HG03432 (cell line): Measurements from ENCODE around the gene FHOD1.

Source experiments
- ATAC-seq: cut with Tn5 transposase; IDR thresholded peaks from one replicate; pipeline ENCODE4 v1.9.1; 2021; ENCODE audit warnings: mild to moderate bottlenecking, moderate library complexity; ENCODE audit not compliant: unreplicated experiment

FHOD1 gene

DNA sequence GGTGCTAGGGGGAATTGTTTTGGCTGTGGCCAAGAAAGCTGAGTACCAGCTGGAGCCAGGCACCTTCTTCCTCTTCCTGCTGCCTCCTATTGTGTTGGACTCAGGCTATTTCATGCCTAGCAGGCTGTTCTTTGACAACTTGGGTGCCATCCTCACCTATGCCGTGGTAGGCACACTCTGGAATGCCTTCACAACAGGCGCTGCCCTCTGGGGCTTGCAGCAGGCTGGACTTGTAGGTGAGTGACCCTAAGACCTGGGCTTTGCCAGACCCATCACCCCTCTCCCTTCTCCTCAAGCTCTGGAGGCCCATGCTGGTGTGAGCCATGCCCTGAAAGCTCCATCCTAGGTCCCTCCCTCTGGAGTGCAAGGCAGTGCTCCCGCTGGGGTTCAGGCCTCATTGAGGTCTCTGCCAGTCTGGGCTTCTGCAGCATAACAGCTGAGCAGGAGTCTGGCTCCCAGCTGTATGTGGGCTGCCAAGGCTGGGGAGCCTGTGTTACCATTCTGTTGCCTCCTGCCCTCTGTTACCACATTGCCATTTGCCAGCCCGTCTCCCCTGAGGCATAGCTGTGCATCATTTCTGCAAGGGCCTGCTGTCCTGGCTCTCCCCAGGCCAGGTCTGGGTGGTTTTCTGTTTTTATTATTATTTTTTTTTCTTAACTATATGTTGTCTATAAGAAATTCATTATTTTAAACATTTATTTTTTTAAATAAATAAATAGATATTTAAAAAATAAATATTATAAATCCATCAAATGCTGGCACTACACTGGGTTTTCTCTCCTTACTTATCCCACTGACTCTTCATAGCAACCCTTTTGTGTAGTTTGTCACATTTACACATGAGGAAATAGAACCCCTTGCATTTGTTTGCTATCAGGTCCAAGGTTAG, 5.6 kb upstream of the FHOD1 start:
- no peak for ATAC-seq

DNA sequence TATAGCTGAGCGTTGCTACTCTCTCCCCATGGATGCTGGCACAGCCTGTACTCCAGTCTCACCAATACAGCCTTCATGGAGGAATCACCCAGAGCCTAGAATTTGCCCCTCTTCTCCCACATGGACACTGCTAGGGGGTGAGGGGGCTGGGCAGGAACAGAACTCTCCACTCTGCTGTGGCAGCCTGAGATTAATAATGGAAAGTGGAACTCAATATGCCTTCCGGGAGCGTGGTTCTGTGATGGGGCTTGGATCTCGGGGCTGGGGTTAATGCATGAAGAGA, 2.7 kb upstream of the FHOD1 start:
- no peak for ATAC-seq

- no peak for ATAC-seq
These were observed 2.1 kb upstream of the FHOD1 start for GRCh38 chr16:67249178-67250044.

- no peak for ATAC-seq
These were observed 1.3 kb upstream of the FHOD1 start, which contains the start of gene SLC9A5 for GRCh38 chr16:67248401-67249177. Gene SLC9A5 (plus strand): TSS chr16:67248979. CDS start chr16:67249015, 36 bp downstream.

DNA sequence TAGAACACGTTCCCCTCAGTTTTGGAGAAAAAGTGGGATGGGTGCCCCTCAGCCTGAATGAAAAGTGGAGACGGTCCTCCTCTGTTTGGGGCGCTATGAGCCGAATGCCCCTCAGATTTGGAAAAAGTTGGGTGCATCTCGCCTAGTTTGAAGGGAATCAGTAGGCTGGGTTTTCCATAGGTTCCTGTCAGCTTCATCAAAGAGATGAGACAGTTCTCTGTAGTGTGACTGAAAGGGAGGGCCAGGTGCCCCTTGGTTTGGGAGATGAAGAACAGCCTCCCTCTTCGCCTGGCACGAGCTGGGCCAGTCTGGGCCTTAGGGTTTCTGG, 756 bp upstream of the FHOD1 start:
- no peak for ATAC-seq

GRCh38 chr16:67246756-67247191, 507 bp downstream of the FHOD1 start:
- peak; percentile 17 for ATAC-seq

DNA sequence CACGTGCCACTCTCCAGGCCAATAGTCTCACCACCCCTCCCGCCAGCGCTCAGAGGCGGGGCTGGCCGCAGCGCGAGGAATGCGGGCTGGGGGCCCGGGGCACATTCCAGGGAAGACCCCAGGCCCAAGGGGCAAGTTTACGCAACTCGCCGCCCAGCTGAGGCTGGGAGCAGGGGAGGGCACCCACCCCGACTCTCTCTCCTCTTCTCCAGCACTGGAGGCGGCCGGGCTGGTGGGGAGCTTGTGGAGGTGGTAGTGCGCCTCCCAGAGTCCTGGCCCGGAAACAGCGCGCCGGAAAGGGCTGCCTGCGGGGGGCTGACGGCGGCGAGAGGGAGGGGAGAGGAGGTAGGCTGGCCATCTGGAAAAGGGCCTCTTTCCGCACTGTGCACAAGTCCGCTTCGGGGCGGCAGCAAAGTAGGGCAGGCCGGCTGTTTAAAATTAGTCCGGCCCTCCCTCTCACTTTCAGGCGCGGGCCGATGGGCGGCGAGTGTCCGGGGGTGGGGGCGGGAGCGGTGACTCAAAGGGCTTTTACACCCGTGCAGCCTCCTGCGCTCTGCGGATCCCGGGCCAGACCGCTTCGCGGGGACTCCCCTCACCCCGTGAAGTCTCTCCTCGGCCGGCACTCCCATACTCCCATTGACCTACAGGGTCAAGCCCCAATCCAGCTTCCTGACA, 1.1 kb downstream of the FHOD1 start:
- peak; percentile 33 for ATAC-seq

GRCh38 chr16:67245674-67246080, 1.6 kb downstream of the FHOD1 start:
- ATAC-seq: no peak

DNA sequence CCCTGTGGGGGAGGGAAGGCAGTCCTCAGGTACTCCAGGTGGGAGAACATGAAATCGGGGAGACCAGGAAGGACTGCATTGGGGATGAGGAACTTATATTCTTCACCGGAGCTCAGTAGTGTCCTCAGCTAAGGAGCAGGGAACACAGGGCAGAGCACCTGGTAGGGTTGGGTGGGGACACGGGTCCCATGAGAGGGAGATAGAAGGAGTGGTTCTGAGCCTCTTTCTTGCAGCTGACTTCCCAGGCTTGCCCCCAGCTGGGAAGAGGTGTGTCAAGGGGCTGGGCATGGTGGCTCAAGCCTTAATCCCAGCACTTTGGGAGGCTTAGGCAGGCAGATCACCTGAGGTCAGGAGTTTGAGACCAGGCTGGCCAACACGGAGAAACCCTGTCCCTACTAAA, 2.1 kb downstream of the FHOD1 start:
- no peak for ATAC-seq

DNA sequence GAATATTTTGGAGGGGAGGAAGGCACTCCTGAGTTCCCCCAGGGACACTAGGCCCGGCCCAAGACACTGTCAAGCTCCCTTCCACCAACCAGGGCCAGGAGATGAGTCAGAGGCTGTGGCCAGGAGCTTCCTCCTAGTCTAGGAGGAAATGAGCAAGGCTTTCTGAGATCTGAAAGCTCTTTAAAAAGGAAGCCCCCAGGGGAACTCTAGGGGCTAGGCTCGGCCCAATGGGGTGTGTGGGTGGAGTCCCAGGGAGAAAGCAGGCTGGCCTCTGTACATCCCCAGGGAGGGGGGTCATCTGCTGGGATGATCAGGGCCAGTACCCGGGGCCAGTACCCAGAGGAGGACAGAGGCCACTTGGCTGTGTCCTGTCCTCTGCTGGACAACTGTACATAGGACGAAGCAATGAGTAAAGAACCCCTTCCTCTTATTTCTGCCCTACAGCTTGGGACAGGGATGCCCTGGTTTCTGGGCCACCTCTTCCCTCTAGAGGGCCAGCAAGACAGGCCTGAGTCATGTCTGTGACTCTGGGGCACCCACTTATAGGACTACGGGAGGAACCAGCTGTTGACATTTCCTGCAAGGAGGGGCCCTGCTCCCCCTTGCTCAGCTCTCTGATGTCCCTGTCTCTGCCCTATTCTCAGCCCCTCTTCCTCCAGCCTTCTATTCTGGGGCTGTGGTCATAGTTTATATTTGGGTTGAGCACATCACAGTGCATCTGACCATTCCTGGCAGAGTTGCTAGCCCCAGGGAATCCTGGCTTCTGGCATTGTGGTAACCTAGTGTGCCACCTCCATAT, 2.7 kb downstream of the FHOD1 start:
- ATAC-seq: peak; percentile 51

- no peak for ATAC-seq
These were observed 3.8 kb downstream of the FHOD1 start for GRCh38 chr16:67243481-67243880.

GRCh38 chr16:67242138-67242730, 5.0 kb downstream of the FHOD1 start:
- no peak for ATAC-seq

- no peak for ATAC-seq
These were observed 6.0 kb downstream of the FHOD1 start for GRCh38 chr16:67241008-67241900.

- ATAC-seq: no peak
These were observed 6.8 kb downstream of the FHOD1 start for GRCh38 chr16:67240506-67240905.

GRCh38 chr16:67238806-67239470, 8.3 kb downstream of the FHOD1 start:
- no peak for ATAC-seq

DNA sequence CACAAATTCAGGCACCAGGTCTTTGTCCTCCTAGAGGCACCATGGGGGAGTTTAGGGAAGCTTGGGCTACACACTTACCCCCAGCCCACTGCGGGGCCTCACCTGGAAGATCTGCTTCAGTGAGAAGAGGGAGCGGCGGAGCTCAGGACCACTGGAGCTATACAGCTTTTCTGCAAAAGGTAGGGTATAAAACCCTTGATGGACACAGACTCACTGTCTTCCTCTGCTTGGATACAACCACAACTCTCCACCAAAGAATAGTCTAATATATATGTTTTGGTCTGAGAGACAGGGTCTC, 9.1 kb downstream of the FHOD1 start:
- ATAC-seq: no peak

- ATAC-seq: no peak
These were observed 9.6 kb downstream of the FHOD1 start for GRCh38 chr16:67237396-67238277.
